GM18870 (cell line): ENCODE results near the gene SLC25A11.
"Not testable (repeated sequence)": the region's sequence is repeated elsewhere in the genome, so short reads cannot be mapped to it uniquely, and the experiment has no call there.

ENCODE experiments used
- ATAC-seq: cut with Tn5 transposase; IDR thresholded peaks from one replicate; pipeline ENCODE4 v1.9.1; 2021; ENCODE audit warnings: moderate library complexity; ENCODE audit not compliant: unreplicated experiment

Gene SLC25A11

DNA sequence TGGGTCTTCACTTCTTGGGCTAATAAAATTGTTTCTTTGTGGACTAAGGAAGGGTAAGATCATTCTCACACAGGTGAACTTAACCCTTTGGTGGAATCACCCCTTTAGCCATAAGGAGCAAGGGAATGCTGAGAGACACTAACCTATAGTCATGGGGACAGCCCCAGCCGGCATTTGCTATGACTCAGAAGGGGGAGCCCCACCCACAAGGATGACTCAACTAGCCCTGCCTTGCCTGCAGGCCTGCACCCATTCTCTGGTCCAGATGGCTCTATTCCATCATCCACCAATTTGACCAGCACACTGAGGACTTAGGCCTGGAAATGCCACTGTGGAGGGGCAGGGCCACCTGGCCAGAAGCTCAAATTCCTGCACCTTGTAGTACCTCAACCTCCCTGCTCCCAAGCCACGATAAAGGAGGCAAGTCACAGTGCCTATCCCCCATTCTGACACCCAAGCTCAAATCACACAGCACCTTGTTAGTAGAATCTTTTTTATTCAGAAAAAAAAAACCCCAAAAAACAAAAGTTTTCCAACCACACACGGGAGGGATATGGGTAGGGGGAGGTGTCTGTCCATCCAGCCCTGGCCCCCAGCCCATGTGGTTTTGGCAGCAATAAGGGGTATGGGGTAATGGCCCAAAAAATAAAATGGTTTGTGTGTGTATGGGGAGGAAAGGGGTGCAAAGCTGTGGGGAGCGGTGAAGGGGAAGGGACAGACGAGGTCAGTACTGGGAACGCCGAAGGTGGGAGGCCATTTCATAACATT lies 5.5 kb upstream of the SLC25A11 start:
- ATAC-seq, result peak; percentile 36

DNA sequence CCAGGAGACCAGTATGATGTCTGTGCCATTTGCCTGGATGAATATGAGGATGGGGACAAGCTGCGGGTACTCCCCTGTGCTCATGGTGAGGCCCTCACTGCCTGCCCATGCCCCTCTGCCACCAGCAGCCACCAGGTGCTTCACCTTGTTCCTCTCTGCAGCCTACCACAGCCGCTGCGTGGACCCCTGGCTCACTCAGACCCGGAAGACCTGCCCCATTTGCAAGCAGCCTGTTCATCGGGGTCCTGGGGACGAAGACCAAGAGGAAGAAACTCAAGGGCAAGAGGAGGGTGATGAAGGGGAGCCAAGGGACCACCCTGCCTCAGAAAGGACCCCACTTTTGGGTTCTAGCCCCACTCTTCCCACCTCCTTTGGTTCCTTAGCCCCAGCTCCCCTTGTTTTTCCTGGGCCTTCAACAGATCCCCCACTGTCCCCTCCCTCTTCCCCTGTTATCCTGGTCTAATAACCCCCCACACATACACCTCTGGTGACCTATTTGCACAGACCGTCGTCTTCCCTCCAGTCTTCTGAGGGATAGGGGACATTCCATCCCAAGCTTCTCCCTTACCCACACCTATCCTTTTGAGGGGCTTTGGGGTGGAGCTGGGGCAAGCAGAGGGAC lies 4.8 kb upstream of the SLC25A11 start:
- ATAC-seq, result no peak

GRCh38 chr17:4944163-4944553 lies 4.3 kb upstream of the SLC25A11 start:
- ATAC-seq, result no peak

DNA sequence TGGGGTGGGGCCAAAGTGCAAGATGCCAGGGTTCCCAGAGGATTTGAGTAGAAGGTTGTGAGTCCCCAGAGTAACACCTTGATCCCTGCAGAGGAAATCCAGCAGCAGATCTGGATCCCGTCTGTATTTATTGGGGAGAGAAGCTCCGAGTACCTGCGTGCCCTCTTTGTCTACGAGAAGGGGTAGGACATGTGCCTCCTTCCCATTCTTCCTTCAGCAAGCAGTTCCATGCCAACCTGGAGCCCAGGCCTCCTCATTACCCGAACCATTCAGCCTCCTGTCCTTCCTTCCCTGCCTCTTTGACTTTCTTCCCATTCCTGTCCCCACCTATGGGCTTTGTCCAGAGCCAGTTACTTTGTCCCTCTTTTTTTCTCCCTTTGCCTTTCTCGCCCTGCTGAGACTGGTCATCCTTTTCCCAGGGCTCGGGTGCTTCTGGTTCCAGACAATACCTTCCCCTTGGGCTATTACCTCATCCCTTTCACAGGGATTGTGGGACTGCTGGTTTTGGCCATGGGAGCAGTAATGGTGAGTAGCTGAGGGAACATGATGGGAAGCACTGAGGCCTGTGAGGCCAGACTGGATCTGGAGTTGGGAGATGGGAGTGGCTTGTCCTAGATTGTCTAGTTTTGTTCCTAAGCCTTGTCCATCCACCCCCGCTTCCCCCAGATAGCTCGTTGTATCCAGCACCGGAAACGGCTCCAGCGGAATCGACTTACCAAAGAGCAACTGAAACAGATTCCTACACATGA lies 3.1 kb upstream of the SLC25A11 start:
- no peak for ATAC-seq

GRCh38 chr17:4941319-4941610 lies 1.4 kb upstream of the SLC25A11 start:
- ATAC-seq, result no peak

DNA sequence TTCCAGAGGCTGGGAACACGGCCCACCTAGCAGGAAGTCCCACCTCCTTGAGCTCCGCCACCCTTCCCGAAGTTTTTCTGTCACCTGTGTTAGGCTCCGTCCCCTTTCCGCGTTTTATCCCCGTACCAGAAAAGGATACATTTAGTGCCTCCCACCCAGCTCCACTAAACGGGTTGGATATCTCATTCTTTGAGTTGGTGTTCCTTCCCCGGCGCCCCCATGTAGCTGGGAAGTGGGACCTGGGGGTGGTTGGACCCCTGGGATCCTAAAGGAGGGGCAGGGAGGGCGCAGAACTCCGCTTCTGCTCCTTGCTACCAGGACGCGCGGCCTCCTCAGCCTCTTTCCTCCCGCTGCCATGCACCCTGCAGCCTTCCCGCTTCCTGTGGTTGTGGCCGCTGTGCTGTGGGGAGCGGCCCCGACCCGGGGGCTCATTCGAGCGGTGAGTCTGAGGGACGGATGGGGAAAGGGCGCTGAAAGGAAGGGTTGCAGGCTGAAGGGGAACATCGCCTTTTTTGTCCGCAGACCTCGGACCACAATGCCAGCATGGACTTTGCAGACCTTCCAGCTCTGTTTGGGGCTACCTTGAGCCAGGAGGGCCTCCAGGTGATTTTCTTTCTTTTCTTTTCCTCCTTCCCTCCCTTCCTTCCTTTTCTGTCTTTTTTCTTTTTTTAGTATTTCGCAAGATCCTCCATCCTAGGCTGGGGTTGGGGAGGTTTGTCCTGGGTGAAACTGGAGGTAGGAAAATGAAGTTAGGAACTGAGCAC lies 891 bp upstream of the SLC25A11 start:
- ATAC-seq, result no peak

DNA sequence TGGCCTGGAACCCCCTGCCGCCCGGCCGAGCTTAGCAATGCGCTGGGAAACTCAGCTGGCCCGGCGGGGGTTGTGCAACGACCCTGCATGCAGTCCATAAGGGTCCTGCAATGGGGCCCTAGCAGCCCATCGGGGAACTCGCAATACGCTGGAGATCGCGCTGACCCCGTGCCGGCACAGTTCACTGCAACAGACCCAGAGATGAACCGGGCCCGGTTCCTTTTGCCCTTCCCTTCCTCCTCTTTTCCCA lies 375 bp downstream of the SLC25A11 start:
- peak; percentile 10 for ATAC-seq

DNA sequence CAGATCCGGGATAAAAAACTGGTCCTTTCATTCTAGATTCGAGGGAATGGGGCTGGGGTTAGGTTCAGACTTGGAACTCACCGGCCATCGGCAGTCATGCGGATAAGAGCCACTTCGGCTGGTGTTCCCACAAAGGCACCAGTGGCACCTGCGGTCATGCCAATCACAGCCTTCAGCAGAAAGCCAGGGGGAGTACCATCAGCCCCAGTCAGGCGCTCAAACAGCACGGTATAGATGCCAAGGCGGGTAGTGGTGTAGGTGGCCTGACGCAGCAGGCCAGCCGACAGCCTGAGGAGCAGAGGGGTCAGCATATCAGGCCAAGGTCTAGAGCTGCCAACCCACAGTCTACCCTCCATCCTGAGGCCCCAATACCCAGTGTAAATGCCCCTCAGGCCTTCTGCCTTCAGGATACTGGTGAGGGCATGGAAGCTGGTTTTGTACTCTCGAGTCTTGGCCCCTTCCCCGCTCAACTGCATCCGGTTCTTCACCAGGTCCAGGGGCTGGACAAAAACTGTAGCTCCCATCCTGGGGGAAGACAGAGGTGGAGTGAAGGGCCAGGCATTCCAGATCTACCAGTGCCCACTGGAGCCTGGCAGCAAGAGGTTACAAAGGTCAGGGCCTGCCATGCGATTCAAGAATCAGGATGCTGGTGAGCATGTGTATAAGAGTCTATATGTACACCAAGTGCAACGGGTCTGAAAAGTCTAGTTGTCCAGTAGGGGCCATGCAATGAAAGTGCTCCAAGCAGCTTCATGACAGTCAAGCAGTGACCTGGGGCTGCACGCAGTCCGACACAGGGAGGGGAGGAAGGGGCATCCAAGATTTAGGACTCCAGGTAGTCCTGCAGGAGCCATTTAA lies 929 bp downstream of the SLC25A11 start:
- no peak for ATAC-seq

DNA sequence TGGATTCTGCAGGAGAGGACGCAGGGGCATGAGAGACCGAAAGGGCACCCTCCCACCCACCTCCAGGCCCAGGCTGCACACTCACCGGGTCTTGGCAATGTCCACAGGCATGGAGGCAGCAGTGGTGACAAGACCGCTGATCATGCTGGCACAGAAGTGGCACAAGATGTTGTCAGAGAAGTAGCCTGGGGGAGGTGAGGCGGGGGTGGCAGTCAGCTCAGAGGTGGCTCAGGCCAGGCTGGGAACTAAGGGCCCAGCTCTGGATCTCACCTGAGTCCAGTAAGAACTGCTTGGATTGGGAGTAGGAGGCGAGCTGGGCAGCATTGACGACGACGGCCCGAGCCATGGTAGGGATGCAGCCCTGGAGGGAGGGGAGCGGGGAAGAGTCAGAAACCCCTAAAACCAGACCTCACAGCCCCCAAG lies 1.8 kb downstream of the SLC25A11 start:
- ATAC-seq, result no peak

DNA sequence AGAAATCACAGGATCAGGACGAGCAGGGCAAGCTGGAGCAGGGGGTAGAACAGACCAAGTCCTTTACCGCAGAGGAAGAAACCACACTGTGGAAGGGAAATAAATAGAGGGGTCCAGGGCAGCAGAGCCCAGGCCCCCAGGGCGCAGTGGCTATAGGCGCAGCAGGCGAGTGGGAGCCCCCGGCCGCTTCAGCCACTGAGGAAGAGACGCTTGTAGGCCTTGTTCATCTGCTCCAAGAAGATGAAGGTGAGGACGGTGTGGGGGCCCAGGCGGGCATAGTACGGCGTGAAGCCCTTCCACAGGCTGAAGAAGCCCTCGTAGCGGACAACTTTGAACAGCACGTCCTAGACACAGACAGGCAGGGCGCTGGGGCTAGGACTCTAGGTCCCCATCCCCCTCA lies 2.3 kb downstream of the SLC25A11 start:
- ATAC-seq, result no peak

GRCh38 chr17:4936436-4936835 lies 3.4 kb downstream of the SLC25A11 start:
- no peak for ATAC-seq

DNA sequence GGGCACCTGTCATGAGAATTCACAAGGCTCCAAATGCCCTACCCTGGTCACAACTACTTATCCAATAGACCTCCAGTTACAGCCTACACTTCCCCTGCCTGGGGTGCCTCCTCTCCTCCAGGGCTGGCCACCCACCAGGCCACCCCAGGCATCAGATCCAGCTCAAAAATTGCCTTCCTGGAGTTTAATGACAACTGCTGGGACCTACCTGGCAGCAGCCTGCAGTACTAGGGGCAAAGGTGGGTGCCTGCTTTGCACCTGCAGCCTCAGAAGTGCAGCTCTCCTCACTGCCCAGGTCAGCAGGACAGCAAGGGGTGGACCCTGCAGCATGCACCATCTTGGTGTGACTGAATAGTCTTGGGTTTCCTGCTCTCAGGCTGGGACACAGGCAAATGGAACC lies 4.2 kb downstream of the SLC25A11 start:
- ATAC-seq, result no peak

DNA sequence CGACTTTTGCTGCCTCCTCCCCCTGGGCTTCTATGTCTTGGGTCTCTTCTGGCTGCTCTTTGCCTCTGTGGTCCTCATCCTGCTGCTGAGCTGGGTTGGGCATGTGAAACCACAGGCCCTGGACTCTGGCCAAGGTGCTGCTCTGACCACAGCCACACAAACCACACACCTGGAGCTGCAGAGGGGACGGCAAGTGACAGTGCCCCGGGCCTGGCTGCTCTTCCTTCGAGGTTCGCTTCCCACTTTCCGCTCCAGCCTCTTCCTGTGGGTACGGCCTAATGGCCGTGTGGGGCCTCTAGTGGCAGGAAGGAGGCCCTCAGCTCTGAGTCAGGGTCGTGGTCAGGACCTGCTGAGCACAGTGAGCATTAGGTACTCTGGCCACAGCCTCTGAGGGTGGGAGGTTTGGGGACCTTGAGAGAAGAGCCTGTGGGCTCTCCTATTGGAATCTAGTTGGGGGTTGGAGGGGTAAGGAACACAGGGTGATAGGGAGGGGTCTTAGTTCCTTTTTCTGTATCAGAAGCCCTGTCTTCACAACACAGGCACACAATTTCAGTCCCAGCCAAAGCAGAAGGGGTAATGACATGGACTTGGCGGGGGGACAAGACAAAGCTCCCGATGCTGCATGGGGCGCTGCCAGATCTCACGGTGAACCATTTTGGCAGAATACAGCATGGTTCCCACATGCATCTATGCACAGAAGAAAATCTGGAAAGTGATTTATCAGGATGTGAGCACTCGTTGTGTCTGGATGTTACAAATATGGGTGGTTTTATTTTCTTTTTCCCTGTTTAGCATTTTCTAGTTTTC lies 5.5 kb downstream of the SLC25A11 start:
- ATAC-seq, result no peak

DNA sequence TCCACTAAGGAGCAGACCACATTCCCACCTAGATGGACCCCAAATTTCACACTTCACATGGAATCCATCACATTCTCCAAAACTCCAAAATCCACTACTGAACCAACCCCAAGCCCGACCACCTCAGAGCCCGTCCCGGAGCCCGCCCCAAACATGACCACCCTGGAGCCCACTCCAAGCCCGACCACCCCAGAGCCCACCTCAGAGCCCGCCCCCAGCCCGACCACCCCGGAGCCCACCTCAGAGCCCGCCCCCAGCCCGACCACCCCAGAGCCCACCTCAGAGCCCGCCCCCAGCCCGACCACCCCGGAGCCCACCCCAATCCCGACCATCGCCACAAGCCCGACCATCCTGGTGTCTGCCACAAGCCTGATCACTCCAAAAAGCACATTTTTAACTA lies 6.2 kb downstream of the SLC25A11 start:
- no peak for ATAC-seq

GRCh38 chr17:4932756-4933155 lies 7.1 kb downstream of the SLC25A11 start:
- no peak for ATAC-seq

DNA sequence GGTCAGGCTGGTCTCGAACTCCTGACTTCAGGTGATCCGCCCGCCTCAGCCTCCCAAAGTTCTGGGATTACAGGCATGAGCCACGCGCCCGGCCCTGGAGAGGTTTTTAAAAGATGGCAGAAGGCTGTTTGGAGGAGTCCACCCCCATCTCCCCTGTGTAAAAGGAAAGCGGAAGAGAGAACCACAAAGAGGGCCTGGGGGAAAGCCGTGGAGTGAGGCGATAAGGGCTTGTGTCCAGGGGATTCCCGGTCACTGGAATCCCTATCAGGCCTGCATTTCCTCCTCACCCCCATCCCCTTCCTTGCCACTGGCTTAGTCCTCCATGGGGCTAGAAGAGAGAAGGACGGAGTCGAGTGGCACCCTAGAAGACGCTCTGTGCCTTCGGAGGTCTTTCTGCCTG lies 7.9 kb downstream of the SLC25A11 start, which contains the start of gene GP1BA:
Gene GP1BA (plus strand): TSS at position 315 of the 400 bp plus-strand sequence. CDS start 328 bp downstream, outside the sequence.
- ATAC-seq, result no peak

- no peak for ATAC-seq
Observed at GRCh38 chr17:4928881-4929280, 11.0 kb downstream of the SLC25A11 start.

GRCh38 chr17:4926577-4927335 lies 13.1 kb downstream of the SLC25A11 start:
- not testable (repeated sequence) for ATAC-seq

DNA sequence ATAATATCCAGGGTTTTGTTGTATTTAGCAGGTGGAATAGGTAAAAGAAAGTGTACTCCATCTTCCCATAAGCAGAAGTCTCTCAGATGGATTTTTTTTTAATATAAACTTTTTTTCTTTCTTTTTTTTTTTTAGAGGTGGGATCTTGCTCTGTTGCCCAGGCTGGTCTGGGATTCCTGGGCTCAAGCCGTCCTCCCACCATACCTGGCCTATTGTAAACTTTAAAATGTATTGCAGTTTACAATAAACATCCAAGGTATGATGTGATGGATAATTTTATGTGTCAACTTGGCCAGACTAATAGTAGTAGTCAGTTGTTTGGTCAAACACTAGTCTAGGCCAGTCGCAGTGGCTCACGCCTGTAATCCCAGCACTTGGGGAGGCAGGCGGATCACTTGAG lies 18.5 kb downstream of the SLC25A11 start:
- ATAC-seq, result no peak
